Measurements from ENCODE around the gene DONSON.

The DONSON gene

GRCh38 chr21:33560965-33561364, 27.5 kb downstream of the DONSON start:
- no peak for DNase-seq

- no peak for DNase-seq
Observed at GRCh38 chr21:33559813-33560212, 28.7 kb downstream of the DONSON start.

- no peak for DNase-seq
Observed at GRCh38 chr21:33558777-33559421, 29.6 kb downstream of the DONSON start.

GRCh38 chr21:33557447-33557846, 31.0 kb downstream of the DONSON start:
- DNase-seq, result no peak

GRCh38 chr21:33554982-33555344, 33.5 kb downstream of the DONSON start:
- DNase-seq, result no peak

GRCh38 chr21:33554236-33554981, 34.1 kb downstream of the DONSON start:
- DNase-seq, result no peak

GRCh38 chr21:33552999-33553598, 35.4 kb downstream of the DONSON start:
- no peak for DNase-seq

GRCh38 chr21:33552093-33552998, 36.1 kb downstream of the DONSON start:
- DNase-seq, result no peak

- DNase-seq, result no peak
Observed at GRCh38 chr21:33551664-33552063, 36.8 kb downstream of the DONSON start.

GRCh38 chr21:33550772-33551660, 37.5 kb downstream of the DONSON start:
- no peak for DNase-seq

- no peak for DNase-seq
Observed at GRCh38 chr21:33549848-33550771, 38.4 kb downstream of the DONSON start.

- DNase-seq, result no peak
Observed at GRCh38 chr21:33546086-33546485, 42.4 kb downstream of the DONSON start.

GRCh38 chr21:33544451-33545195, 43.9 kb downstream of the DONSON start:
- DNase-seq, result no peak

GRCh38 chr21:33543505-33544129, 44.9 kb downstream of the DONSON start:
- no peak for DNase-seq

- DNase-seq, result peak; percentile 99
Observed at GRCh38 chr21:33542640-33543504, 45.6 kb downstream of the DONSON start, which contains the start of gene SON. TSS of gene SON (plus strand) at chr21:33543038. CDS start at chr21:33543093, 55 bp downstream.

- DNase-seq, result peak; percentile 88
Observed at GRCh38 chr21:33541756-33542639, 46.5 kb downstream of the DONSON start, which contains the start of gene GART. TSS of gene GART (minus strand) at chr21:33542117. CDS start at chr21:33539315, 2,802 bp downstream.

- DNase-seq, result peak; percentile 30
Observed at GRCh38 chr21:33541105-33541711, 47.3 kb downstream of the DONSON start.
